Measurements from ENCODE around the gene TMEM187.

The TMEM187 gene

DNA sequence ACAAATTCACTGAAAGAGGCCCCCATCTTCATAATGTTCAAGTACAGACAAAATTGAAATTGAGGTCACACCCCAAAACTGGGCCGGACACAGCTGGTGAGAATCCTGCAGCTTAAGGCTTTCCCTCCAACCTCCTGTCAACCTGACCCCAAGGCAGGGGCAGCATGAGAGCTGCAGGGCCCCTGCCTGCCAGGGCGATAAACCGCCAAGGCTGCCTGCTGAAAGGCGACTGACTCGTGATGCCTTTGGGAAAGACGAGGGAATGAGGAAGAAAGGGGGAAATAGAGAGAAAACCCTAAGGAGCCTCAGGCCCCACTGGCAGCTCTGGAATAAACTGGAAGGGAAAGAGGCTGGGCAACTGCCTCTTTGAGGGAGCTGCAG is 54.5 kb downstream of the TMEM187 start:
- no peak for DNase-seq (ENCODE audit: extremely low spot score)
- TF ChIP-seq, protein P1, sequence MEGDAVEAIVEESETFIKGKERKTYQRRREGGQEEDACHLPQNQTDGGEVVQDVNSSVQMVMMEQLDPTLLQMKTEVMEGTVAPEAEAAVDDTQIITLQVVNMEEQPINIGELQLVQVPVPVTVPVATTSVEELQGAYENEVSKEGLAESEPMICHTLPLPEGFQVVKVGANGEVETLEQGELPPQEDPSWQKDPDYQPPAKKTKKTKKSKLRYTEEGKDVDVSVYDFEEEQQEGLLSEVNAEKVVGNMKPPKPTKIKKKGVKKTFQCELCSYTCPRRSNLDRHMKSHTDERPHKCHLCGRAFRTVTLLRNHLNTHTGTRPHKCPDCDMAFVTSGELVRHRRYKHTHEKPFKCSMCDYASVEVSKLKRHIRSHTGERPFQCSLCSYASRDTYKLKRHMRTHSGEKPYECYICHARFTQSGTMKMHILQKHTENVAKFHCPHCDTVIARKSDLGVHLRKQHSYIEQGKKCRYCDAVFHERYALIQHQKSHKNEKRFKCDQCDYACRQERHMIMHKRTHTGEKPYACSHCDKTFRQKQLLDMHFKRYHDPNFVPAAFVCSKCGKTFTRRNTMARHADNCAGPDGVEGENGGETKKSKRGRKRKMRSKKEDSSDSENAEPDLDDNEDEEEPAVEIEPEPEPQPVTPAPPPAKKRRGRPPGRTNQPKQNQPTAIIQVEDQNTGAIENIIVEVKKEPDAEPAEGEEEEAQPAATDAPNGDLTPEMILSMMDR (IDR thresholded peaks at IDR 0.05; ENCODE audit: control extremely low read depth, extremely low read depth, low read depth, missing control alignments), result no peak
- ChIA-PET CTCF (interaction anchor here (2.2 to 3.2 kb wide), 2 partner anchors 10 to 14 kb away, joined by 5 to 18 read pairs; no protein-coding TSS in a partner anchor), POLR2A (no interaction called here)

DNA sequence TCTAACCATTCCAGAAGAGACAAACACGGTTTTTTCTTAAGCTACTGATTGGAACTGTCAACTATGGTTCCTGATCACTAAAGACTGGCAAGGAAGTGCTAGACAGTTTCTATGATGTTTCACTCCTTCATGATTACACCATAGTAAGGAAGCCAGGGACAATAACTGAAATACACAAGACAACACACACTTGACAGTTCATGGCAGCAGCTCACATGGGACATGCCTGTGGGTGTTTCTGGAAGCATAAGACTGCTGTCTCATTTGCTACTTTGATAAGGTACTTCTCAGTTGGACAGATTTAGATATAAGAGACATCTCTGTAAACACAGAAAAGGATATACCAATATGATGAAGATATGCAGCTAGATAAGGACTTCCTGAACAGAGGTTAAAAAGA is 55.4 kb downstream of the TMEM187 start:
- POLR2A ChIA-PET, result no interaction called here
- DNase-seq (ENCODE audit: extremely low spot score), result no peak
- TF ChIP-seq, protein P1 (IDR thresholded peaks at IDR 0.05; ENCODE audit: control extremely low read depth, extremely low read depth, low read depth, missing control alignments), result no peak
- CTCF ChIA-PET, result interaction anchor here (1.2 to 3.2 kb wide), 4 partner anchors 8 to 81 kb away, joined by 3 to 18 read pairs (median 4); no protein-coding TSS in a partner anchor

DNA sequence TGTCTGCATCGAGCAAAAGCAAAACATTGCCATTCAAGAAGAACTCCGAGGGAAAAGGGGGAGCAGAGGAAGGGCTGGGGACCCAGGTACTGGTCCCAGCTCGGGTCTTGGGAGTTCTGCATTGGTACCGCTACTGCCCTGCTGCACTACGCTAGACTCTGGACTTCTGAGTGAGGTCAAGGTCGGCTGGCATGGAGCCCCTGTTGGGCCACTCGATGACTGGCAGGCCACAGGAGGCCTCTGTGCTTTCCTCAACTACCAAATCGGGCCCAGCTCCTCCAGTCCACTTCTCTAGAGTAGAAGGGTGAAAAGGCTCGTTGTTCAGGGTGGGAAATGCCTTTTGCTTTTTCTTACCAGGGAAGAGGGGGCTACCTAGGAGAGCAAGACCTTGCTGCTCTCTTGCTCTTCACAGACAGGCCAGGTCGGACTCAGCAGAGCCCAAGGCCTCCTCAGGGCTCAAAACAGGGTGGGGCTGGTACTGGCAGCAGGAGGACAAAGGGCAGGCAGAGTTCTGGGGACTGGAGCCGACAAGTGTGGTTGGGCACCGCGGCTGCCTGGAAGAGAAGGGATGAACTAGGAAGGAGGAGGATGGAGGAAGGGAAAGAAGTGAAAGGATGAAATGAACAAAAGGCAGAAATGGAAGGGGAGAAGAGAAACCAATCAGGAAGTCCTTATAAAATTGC is 56.1 kb downstream of the TMEM187 start:
- CTCF ChIA-PET, result interaction anchor here (1.2 to 3.2 kb wide), 3 partner anchors 8 to 82 kb away, joined by 3 to 18 read pairs (median 3); no protein-coding TSS in a partner anchor
- POLR2A ChIA-PET, result no interaction called here
- TF ChIP-seq, protein P1 (IDR thresholded peaks at IDR 0.05; ENCODE audit: control extremely low read depth, extremely low read depth, low read depth, missing control alignments), result no peak
- no peak for DNase-seq (ENCODE audit: extremely low spot score)

DNA sequence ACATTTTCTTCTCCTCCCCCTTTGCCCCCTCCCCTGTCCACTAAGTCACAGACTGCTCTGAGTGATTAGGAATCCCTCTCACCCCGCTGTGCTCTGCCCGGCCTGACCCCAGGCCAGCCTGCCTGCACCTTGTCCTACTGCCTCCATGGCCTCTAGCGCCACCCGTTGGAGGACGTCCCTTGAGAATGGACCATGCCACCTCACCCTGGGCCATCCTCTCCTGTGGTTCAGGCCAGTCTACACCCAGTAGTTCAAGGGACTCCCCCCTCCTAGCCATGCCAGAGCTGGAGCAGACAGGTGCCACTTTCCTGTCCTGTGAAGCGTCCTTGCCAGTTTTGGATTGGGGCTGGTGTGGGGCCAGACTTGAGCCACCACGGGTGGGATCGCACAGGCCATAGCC is 56.9 kb downstream of the TMEM187 start:
- no peak for DNase-seq (ENCODE audit: extremely low spot score)
- POLR2A ChIA-PET, result no interaction called here
- TF ChIP-seq, protein P1 (IDR thresholded peaks at IDR 0.05; ENCODE audit: control extremely low read depth, extremely low read depth, low read depth, missing control alignments), result no peak
- CTCF ChIA-PET, result interaction anchor here (2.2 kb wide), 1 partner anchor 11 kb away, joined by 7 read pairs; no protein-coding TSS in a partner anchor

DNA sequence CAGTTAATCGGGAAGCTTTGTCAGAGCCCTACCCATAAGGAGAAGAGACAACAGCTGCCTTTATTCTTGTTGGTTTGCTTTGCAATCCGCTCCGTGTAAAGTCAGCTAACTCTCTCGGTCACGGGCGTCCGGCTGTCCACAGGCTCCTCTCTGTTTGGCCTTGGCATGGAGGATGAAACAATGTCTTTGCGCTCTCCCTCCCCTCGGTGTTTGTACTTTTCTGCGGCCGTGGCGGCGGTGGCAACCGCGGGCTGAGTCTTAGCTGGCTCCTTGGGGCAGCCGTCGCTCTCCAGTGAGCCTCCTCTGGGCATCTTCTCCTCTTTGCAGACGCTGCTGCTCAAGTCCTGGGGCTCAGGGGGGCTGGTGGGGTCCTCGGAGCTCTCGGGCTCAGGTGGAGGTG is 57.7 kb downstream of the TMEM187 start:
- ChIA-PET POLR2A (no interaction called here), CTCF (interaction anchor here (1.2 to 2.2 kb wide), 2 partner anchors 10 to 22 kb away, joined by 4 to 7 read pairs; no protein-coding TSS in a partner anchor)
- no peak for DNase-seq (ENCODE audit: extremely low spot score)

DNA sequence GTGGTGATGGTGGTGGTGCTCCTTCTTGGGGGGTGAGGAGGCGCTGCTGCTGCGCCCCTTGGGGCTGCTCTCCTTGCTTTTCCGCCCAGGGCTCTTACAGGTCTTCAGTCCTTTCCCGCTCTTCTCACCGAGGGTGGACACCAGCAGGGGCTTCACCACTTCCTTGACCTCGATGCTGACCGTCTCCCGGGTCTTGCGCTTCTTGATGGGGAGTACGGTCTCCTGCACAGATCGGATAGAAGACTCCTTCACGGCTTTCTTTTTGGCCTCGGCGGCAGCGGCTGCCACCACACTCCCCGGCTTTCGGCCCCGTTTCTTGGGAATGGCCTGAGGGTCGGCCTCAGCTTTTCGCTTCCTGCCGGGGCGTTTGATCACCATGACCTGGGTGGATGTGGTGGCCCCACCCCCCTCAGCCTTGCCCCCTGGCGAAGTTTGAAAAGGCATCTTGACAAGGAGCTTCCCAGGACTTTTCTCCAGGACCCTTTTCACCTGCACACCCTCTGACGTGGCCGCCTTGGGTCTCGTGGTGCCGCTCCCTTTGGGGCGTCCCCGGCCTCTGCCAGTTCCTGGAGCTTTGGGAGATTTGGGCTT is 58.3 kb downstream of the TMEM187 start:
- no peak for DNase-seq (ENCODE audit: extremely low spot score)
- ChIA-PET POLR2A (no interaction called here), CTCF (interaction anchor here (1.2 to 2.2 kb wide), 2 partner anchors 10 to 22 kb away, joined by 4 to 7 read pairs; no protein-coding TSS in a partner anchor)
- TF ChIP-seq, protein P1 (IDR thresholded peaks at IDR 0.05; ENCODE audit: control extremely low read depth, extremely low read depth, low read depth, missing control alignments), result no peak

More for the DNA sequence above, 57.7 kb downstream of the TMEM187 start:
- TF ChIP-seq, protein P1 (IDR thresholded peaks at IDR 0.05; ENCODE audit: control extremely low read depth, extremely low read depth, low read depth, missing control alignments), result no peak
